Lower lobe of right lung (tissue), 2 donors: Measurements from ENCODE around the gene CRB1. TPM values are rescaled to one million over a fixed set of nuclear protein-coding genes. Genes with fewer than 3 reads are reported as not detected.

Experiments used
- ATAC-seq, 2 donors: fragments of 200-7000 bp; cut with Tn5 transposase; one replicate each; pipeline ENCODE4 v1.9.1; 2020 to 2022; ENCODE audit warnings: mild to moderate bottlenecking in 2 of 2, moderate library complexity in 2 of 2
- DNase-seq: peaks from one replicate; pipeline ENCODE4 v3.0.0-alpha.2; 2020
- H3K27ac ChIP-seq: fragments of 200-600 bp; one replicate; pipeline ENCODE4 v1.8.0; 2022
- H3K27me3 ChIP-seq: fragments of 200-600 bp; one replicate; pipeline ENCODE4 v1.8.0; 2022; ENCODE audit warnings: low read depth
- H3K36me3 ChIP-seq: fragments of 200-600 bp; one replicate; pipeline ENCODE4 v1.8.0; 2022; ENCODE audit warnings: mild to moderate bottlenecking
- H3K4me1 ChIP-seq: fragments of 200-600 bp; one replicate; pipeline ENCODE4 v1.8.0; 2022
- H3K4me3 ChIP-seq: fragments of 200-600 bp; one replicate; pipeline ENCODE4 v1.8.0; 2022; ENCODE audit warnings: mild to moderate bottlenecking
- H3K9me3 ChIP-seq: fragments of 200-600 bp; one replicate; pipeline ENCODE4 v1.8.0; 2022
- CTCF ChIP-seq: fragments of 200-600 bp; IDR thresholded peaks from one replicate; pipeline ENCODE4 v1.8.0; 2022; ENCODE audit warnings: antibody characterized with exemption, mild to moderate bottlenecking
- intact Hi-C: fragments of 100-400 bp; cut with DNase I; formaldehyde crosslinking; loops from one replicate; pipeline ENCODE4 v1.11.0; 2022
- total RNA-seq: library from RNA; stranded (reverse); fragmentation: NEBNext Ultra II Directional; extraction: Animal tissue kit (Norgen Biotek cat#: 25700); gene quantifications from one replicate; pipeline ENCODE4 v1.2.1, GENCODE V29; 2021
- donor health status: DM: no; HTN: yes; CAD: no; lungs with severe emphysema.

Gene CRB1
- total RNA-seq, 1 donor from 2014 or later = 0.77 TPM

- H3K27ac ChIP-seq = no peak overlapping the region
- ATAC-seq (no peak), DNase-seq (no peak)
- intact Hi-C loops = no loop called here
- no peaks in the 10 kb centered on the region for H3K4me1 ChIP-seq
- H3K9me3 ChIP-seq = no peaks in the 10 kb centered on the region
- H3K4me3 ChIP-seq = no peak overlapping the region
- H3K36me3 ChIP-seq = no peaks in the 10 kb centered on the region
- H3K27me3 ChIP-seq = no peaks in the 10 kb centered on the region
- no peak for TF ChIP-seq CTCF
These were observed 199.8 kb downstream of the CRB1 start for GRCh38 chr1:197467881-197468280.

- TF ChIP-seq CTCF = no peak
- no peaks in the 10 kb centered on the region for H3K27me3 ChIP-seq
- DNase-seq (no peak), ATAC-seq (no peak)
- no peaks in the 10 kb centered on the region for H3K4me1 ChIP-seq
- H3K4me3 ChIP-seq = no peak overlapping the region
- intact Hi-C loops = no loop called here
- H3K27ac ChIP-seq = no peak overlapping the region
- H3K36me3 ChIP-seq = no peaks in the 10 kb centered on the region
- H3K9me3 ChIP-seq = no peaks in the 10 kb centered on the region
These were observed 200.6 kb downstream of the CRB1 start for GRCh38 chr1:197468543-197469175.

DNA sequence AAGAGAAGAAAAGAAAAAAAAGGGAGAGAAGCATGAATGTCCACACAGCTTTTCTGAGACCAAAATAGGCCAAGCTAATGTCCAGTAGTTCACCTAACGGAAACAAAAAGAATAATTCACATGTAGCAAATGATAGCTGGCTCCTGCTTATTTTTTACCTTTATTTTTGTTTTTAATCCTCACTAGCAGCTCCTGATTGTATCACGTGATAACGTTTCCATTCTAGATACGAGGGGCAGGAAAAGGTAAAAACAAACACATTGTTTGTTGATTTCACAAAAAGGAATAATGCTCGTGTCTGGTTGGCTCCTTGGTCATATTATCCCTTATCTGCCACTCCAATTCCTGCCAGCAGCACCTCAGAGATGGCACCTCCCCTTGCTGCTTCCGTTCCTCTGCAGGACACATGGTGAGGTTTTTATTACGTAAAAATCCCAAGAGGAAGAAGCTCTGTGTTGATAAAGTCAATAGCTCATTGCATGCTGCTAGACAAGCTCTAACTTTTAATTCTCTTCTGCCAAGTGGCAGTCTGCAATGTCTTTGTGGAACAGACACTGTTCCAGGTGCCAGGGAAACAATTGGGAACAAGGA lies 201.7 kb downstream of the CRB1 start:
- no peak for TF ChIP-seq CTCF
- Histone ChIP-seq H3K27ac (no peak overlapping the region), H3K36me3 (no peaks in the 10 kb centered on the region), H3K4me3 (no peak overlapping the region), H3K4me1 (no peaks in the 10 kb centered on the region), H3K27me3 (no peaks in the 10 kb centered on the region), H3K9me3 (no peaks in the 10 kb centered on the region)
- intact Hi-C loops = no loop called here
- no peak for ATAC-seq
- DNase-seq = no peak

DNA sequence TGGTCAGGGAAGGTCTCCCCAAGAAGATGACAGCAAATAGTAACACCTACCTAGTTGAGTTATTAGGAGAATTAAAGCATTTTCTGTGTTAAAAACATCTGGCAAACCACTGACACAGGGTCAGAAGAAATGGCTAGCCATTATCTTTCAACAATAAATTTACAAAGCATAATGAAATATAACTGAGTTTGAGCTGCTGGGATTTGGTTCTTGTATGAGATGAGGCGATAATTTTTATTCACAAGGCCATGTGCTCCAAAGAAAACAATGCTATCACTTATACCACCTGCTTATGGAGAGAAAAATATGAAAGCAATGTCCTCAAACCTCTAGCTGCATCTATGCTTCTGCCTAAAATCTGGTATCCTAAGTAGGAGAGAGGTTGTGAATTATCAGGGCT lies 202.3 kb downstream of the CRB1 start:
- TF ChIP-seq CTCF = no peak
- no peak overlapping the region for H3K27ac ChIP-seq
- DNase-seq (no peak), ATAC-seq (no peak)
- H3K4me1 ChIP-seq = no peaks in the 10 kb centered on the region
- no peak overlapping the region for H3K4me3 ChIP-seq
- H3K27me3 ChIP-seq = no peaks in the 10 kb centered on the region
- no peaks in the 10 kb centered on the region for H3K9me3 ChIP-seq
- intact Hi-C loops = no loop called here
- H3K36me3 ChIP-seq = no peaks in the 10 kb centered on the region

DNA sequence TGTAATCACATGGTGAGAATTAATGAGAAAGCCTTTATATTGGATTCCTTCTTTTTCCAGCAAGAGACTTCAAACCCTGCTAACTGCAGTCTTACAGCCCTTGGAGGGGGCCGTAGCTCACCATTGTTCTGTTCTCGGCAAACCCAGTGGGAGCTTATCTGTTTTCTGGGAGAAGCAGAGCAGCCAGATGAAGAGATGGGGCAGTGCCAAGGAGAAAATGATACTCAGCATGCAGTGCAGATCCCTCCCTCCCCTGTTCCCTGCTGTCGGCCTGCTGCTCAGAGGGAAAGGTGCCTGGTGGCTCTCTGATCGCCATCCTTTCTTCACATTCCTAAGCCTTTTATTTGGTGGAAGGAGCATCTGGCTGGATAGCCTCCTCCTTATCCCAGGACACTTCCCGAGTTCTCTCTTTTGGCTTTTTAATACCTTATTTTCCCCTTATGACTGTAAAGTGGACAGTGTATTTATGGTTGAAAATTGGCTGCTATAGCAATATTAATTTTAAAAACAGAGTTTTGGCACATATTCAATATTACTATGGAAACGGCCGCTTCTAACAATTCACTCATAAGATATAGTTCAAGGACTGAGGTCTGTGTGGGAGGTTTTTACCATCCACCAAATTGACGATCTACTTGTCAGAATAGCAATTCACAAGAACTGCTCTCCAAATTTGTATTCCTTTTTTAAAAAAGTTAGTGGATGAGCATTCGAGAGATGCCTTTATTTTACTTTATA lies 203.4 kb downstream of the CRB1 start:
- Histone ChIP-seq H3K4me3 (no peak overlapping the region), H3K36me3 (no peaks in the 10 kb centered on the region), H3K9me3 (no peaks in the 10 kb centered on the region), H3K27ac (no peak overlapping the region), H3K27me3 (no peaks in the 10 kb centered on the region), H3K4me1 (no peaks in the 10 kb centered on the region)
- TF ChIP-seq CTCF = no peak
- DNase-seq (no peak), ATAC-seq (no peak)
- intact Hi-C loops = no loop called here
